B cell (primary cell): ENCODE results near the gene ERBB3. TPM values are rescaled to one million over a fixed set of nuclear protein-coding genes. Genes with fewer than 3 reads are reported as not detected.

ENCODE experiments used
- ATAC-seq: fragments of 200-7000 bp; cut with Tn5 transposase; one replicate; pipeline ENCODE4 v1.10.0; 2021; ENCODE audit warnings: low read depth, mild to moderate bottlenecking, moderate number of reproducible peaks, moderate library complexity
- CTCF ChIA-PET: fragments of 350-600 bp; sonication (Branson Sonifier 250); formaldehyde crosslinking; loops from one replicate; lab custom pipeline; 2021; ENCODE audit warnings: antibody characterized with exemption, inconsistent platforms; lab: Charles Lee
- POLR2A ChIA-PET: fragments of 350-600 bp; sonication (Branson Sonifier 250); formaldehyde crosslinking; loops from one replicate; lab custom pipeline; 2021; ENCODE audit warnings: antibody characterized with exemption; lab: Charles Lee
- DNase-seq: peaks from one replicate; pipeline ENCODE4 v3.0.0; 2013
- H2AFZ ChIP-seq: 2 replicates; pipeline ENCODE4 v1.6.1; 2012; ENCODE audit warnings: mild to moderate bottlenecking, low read depth, low read length; ENCODE audit not compliant: insufficient read depth, poor library complexity, severe bottlenecking
- H3K27ac ChIP-seq, 2 donors: 1 replicate in 1 of 2; 2 replicates in 1 of 2; pipeline ENCODE4 v1.5.1; 2012 to 2013; ENCODE audit warnings: low read length in 2 of 2, mild to moderate bottlenecking in 2 of 2, moderate library complexity in 1 of 2
- H3K27me3 ChIP-seq, 4 experiments: fragments of 200-600 bp in 1 of 4; sonication (generic) in 1 of 4; replicated peaks in 1 of 4; 1 replicate in 2 of 4; 2 replicates in 2 of 4; pipeline versions ENCODE4 v1.6.1 to v1.7.0; 2013 to 2016; ENCODE audit warnings: low read length in 3 of 4, mild to moderate bottlenecking in 2 of 4, mixed read lengths in 1 of 4, moderate library complexity in 1 of 4; ENCODE audit not compliant: insufficient read depth in 4 of 4, control insufficient read depth in 3 of 4; ENCODE audit errors: control extremely low read depth in 1 of 4
- H3K36me3 ChIP-seq, 2 experiments: replicated peaks in 1 of 2; 1 replicate in 1 of 2; 2 replicates in 1 of 2; pipeline versions ENCODE4 v1.6.1 to v1.7.1; 2013; ENCODE audit warnings: low read length in 1 of 2; ENCODE audit not compliant: insufficient read depth in 2 of 2, control insufficient read depth in 1 of 2; ENCODE audit errors: control extremely low read depth in 1 of 2, extremely low read depth in 1 of 2
- H3K4me1 ChIP-seq, 2 donors: fragments of 200-600 bp in 1 of 2; sonication (generic) in 1 of 2; 1 replicate in 1 of 2; 2 replicates in 1 of 2; pipeline versions ENCODE4 v1.5.1 to v1.6.1; 2013 to 2017; ENCODE audit warnings: low read length in 2 of 2; ENCODE audit not compliant: control insufficient read depth in 2 of 2, insufficient read depth in 2 of 2
- H3K4me2 ChIP-seq: replicated peaks from 2 replicates; pipeline ENCODE3; 2012; ENCODE audit warnings: mild to moderate bottlenecking, low read depth, low read length; ENCODE audit not compliant: poor library complexity, severe bottlenecking
- H3K4me3 ChIP-seq, 5 experiments: fragments of 200-600 bp in 1 of 5; sonication (generic) in 1 of 5; 1 replicate in 3 of 5; 2 replicates in 2 of 5; pipeline versions ENCODE4 v1.5.1 to v1.7.0; 2011 to 2016; ENCODE audit warnings: low read length in 4 of 5, mild to moderate bottlenecking in 4 of 5, low read depth in 2 of 5, control low read depth in 1 of 5, moderate library complexity in 1 of 5; ENCODE audit not compliant: insufficient read depth in 1 of 5; ENCODE audit errors: control extremely low read depth in 1 of 5, extremely low read depth in 1 of 5
- H3K79me2 ChIP-seq: fragments of 200-600 bp; sonication (generic); one replicate; pipeline ENCODE4 v1.6.0; 2016; ENCODE audit warnings: low read length; ENCODE audit not compliant: control insufficient read depth, insufficient read depth
- H3K9ac ChIP-seq: fragments of 200-600 bp; sonication (generic); 2 replicates; pipeline ENCODE4 v1.6.1; 2017; ENCODE audit warnings: mild to moderate bottlenecking, low read length, moderate library complexity
- H3K9me3 ChIP-seq, 3 donors: one replicate each; pipeline versions ENCODE4 v1.6.1 to v1.7.1; 2013; ENCODE audit warnings: low read length in 2 of 3; ENCODE audit not compliant: control insufficient read depth in 2 of 3, insufficient read depth in 1 of 3; ENCODE audit errors: control extremely low read depth in 1 of 3
- H4K20me1 ChIP-seq: 2 replicates; pipeline ENCODE4 v1.6.0; 2012; ENCODE audit warnings: mild to moderate bottlenecking, low read length; ENCODE audit not compliant: insufficient read depth, control insufficient read depth, poor library complexity, severe bottlenecking
- H3K27ac Mint-ChIP-seq: one replicate; pipeline ENCODE4 v1.8.0; 2021; ENCODE audit warnings: mixed read lengths
- H3K27me3 Mint-ChIP-seq: one replicate; pipeline ENCODE4 v1.8.0; 2021; ENCODE audit warnings: mixed read lengths
- H3K4me1 Mint-ChIP-seq: one replicate; pipeline ENCODE4 v1.8.0; 2021; ENCODE audit warnings: mixed read lengths
- H3K4me3 Mint-ChIP-seq: one replicate; pipeline ENCODE4 v1.8.0; 2021; ENCODE audit warnings: mixed read lengths
- H3K9me3 Mint-ChIP-seq: one replicate; pipeline ENCODE4 v1.8.0; 2022; ENCODE audit warnings: mixed read lengths; ENCODE audit not compliant: insufficient read depth
- EZH2 ChIP-seq: IDR thresholded peaks from 2 replicates; pipeline ENCODE4 v1.6.1; 2012; ENCODE audit warnings: borderline replicate concordance, low read depth, mild to moderate bottlenecking, moderate library complexity, low read length; ENCODE audit not compliant: insufficient read depth, poor library complexity, severe bottlenecking
- WGBS: methylation state at CpG from one replicate; pipeline ENCODE4 v1.1.5; 2013; ENCODE audit warnings: missing lambda C conversion rate; ENCODE audit not compliant: insufficient coverage; 5-methylcytosine and 5-hydroxymethylcytosine counted together
- intact Hi-C: fragments of 100-400 bp; cut with micrococcal nuclease; formaldehyde crosslinking; loops from one replicate; pipeline ENCODE4 v1.10.0; 2022
- polyA plus RNA-seq: library from polyadenylated mRNA; depleted of rRNA; stranded (reverse); fragments of >200 nt; gene quantifications from 2 replicates; pipeline ENCODE4 v1.2.3, GENCODE V29; 2012
- total RNA-seq, 2 donors: library from RNA; stranded (reverse); fragments of 120-200 nt in 1 of 2; gene quantifications; 1 replicate in 1 of 2; 2 replicates in 1 of 2; pipeline versions ENCODE4 v1.2.3 to v1.2.4, GENCODE V29; 2013 to 2022
- TF ChIP-seq, protein P1 (sequence below): fragments of 200-600 bp; IDR thresholded peaks from one replicate; pipeline ENCODE4 v1.8.0; 2022; ENCODE audit warnings: antibody characterized with exemption, mild to moderate bottlenecking

ERBB3 gene
- total and polyA plus RNA-seq, 2 donors (not counting 1 experiment from before 2014, with no cell fraction given), result 0.10 TPM; not detected in 1

DNA sequence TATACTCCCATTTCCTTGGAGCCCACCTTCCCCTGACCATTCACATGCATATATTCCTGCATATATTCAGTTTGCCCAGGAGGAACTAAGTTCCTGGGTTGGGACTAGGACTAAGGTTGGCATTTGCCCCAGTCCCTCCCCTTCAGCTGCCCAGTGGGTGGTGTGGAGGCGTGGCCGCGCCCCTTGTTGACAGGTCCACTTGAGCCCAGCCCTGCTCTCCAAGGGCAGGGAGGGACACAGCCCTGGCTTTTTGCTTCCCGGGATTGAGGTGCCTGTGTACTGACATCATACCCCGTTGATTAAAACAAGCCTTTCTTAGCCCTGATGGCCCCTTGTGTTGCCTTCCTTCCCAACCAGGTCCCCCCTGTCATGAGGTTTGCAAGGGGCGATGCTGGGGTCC lies 7.3 kb downstream of the ERBB3 start:
- Mint-ChIP-seq H3K9me3 (no peaks in the 10 kb centered on the region), H3K4me3 (no peak overlapping the region), H3K4me1 (no peaks in the 10 kb centered on the region), H3K27me3 (peaks cover 18% of the 10 kb centered on the region), H3K27ac (no peak overlapping the region)
- H3K4me1 ChIP-seq, result no peaks in the 10 kb centered on the region
- POLR2A ChIA-PET, result no interaction called here
- no peaks in the 10 kb centered on the region for H3K79me2 ChIP-seq
- no peaks in the 10 kb centered on the region for H4K20me1 ChIP-seq
- H3K4me2 ChIP-seq, result no peak overlapping the region
- no peak overlapping the region for H2AFZ ChIP-seq
- ATAC-seq (no peak), DNase-seq (no peak)
- intact Hi-C loops, result no loop called here
- H3K27me3 ChIP-seq, result peaks cover 0 to 13% (median 2%) of the 10 kb centered on the region in 4 experiments
- H3K27ac ChIP-seq, result no peak overlapping the region
- H3K9me3 ChIP-seq, result no peaks in the 10 kb centered on the region
- CTCF ChIA-PET, result interaction anchor here (1.2 kb wide), 1 partner anchor 8 kb away, joined by 3 read pairs; no protein-coding TSS in a partner anchor
- TF ChIP-seq EZH2, result no peak
- TF ChIP-seq, protein P1, sequence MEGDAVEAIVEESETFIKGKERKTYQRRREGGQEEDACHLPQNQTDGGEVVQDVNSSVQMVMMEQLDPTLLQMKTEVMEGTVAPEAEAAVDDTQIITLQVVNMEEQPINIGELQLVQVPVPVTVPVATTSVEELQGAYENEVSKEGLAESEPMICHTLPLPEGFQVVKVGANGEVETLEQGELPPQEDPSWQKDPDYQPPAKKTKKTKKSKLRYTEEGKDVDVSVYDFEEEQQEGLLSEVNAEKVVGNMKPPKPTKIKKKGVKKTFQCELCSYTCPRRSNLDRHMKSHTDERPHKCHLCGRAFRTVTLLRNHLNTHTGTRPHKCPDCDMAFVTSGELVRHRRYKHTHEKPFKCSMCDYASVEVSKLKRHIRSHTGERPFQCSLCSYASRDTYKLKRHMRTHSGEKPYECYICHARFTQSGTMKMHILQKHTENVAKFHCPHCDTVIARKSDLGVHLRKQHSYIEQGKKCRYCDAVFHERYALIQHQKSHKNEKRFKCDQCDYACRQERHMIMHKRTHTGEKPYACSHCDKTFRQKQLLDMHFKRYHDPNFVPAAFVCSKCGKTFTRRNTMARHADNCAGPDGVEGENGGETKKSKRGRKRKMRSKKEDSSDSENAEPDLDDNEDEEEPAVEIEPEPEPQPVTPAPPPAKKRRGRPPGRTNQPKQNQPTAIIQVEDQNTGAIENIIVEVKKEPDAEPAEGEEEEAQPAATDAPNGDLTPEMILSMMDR, result no peak
- no peak overlapping the region for H3K9ac ChIP-seq
- H3K4me3 ChIP-seq, result no peak overlapping the region
- no peaks in the 10 kb centered on the region for H3K36me3 ChIP-seq
- WGBS, result 96% methylated on average over 6 of the region's 6 CpGs

DNA sequence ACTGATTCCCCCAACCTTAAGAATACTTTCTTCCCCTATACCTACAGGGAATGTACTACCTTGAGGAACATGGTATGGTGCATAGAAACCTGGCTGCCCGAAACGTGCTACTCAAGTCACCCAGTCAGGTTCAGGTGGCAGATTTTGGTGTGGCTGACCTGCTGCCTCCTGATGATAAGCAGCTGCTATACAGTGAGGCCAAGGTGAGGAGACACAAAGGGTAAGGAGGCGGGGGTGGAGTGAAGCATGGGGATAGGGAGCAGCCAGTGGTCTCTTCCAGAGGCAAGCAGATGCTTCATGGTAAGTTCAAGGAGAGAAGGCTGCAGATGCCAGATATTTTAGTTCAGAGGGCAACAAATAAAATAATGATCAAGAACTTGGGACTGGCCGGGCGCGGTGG lies 17.8 kb downstream of the ERBB3 start:
- H3K27me3 Mint-ChIP-seq, result peaks cover 30% of the 10 kb centered on the region
- POLR2A ChIA-PET, result no interaction called here
- H3K4me1 Mint-ChIP-seq, result peaks cover 3% of the 10 kb centered on the region
- ATAC-seq (no peak), DNase-seq (no peak)
- H3K4me3 Mint-ChIP-seq, result no peak overlapping the region
- Histone ChIP-seq H3K9me3 (no peaks in the 10 kb centered on the region), H3K27ac (no peak overlapping the region), H3K4me2 (no peak overlapping the region), H3K4me1 (no peaks in the 10 kb centered on the region), H4K20me1 (no peaks in the 10 kb centered on the region), H3K4me3 (no peak overlapping the region), H3K79me2 (no peaks in the 10 kb centered on the region), H3K36me3 (no peaks in the 10 kb centered on the region), H3K27me3 (peaks cover 0 to 16% (median under 1%) of the 10 kb centered on the region in 4 experiments), H2AFZ (no peak overlapping the region), H3K9ac (no peak overlapping the region)
- intact Hi-C loops, result no loop called here
- CTCF ChIA-PET, result no interaction called here
- 91% methylated on average over 6 of the region's 6 CpGs for WGBS
- no peaks in the 10 kb centered on the region for H3K9me3 Mint-ChIP-seq
- no peak overlapping the region for H3K27ac Mint-ChIP-seq
- no peak for TF ChIP-seq EZH2
- TF ChIP-seq, protein P1, result no peak
